ENCODE measurements around the gene WIZ. TPM values are rescaled to one million over a fixed set of nuclear protein-coding genes. Genes with fewer than 3 reads are reported as not detected.
"Not testable (repeated sequence)": the region's sequence is repeated elsewhere in the genome, so short reads cannot be mapped to it uniquely, and the experiment has no call there.

The WIZ gene, protein sequence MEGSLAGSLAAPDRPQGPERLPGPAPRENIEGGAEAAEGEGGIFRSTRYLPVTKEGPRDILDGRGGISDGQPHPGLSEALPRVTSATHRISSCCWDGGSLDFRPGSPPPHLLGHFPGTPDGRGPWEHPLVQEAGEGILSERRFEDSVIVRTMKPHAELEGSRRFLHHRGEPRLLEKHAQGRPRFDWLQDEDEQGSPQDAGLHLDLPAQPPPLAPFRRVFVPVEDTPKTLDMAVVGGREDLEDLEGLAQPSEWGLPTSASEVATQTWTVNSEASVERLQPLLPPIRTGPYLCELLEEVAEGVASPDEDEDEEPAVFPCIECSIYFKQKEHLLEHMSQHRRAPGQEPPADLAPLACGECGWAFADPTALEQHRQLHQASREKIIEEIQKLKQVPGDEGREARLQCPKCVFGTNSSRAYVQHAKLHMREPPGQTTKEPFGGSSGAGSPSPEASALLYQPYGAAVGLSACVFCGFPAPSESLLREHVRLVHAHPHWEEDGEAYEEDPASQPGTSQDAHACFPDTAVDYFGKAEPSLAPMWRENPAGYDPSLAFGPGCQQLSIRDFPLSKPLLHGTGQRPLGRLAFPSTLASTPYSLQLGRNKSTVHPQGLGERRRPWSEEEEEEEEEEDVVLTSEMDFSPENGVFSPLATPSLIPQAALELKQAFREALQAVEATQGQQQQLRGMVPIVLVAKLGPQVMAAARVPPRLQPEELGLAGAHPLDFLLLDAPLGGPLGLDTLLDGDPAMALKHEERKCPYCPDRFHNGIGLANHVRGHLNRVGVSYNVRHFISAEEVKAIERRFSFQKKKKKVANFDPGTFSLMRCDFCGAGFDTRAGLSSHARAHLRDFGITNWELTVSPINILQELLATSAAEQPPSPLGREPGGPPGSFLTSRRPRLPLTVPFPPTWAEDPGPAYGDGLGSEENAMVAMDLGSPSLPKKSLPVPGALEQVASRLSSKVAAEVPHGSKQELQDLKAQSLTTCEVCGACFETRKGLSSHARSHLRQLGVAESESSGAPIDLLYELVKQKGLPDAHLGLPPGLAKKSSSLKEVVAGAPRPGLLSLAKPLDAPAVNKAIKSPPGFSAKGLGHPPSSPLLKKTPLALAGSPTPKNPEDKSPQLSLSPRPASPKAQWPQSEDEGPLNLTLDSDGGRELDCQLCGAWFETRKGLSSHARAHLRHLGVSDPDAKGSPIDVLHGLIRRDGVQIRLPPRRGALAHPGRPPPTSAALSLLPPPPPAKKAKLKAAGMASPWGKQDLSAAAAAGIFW (N-terminal part only)
- 10 to 100 TPM; 16.5 to 16.7 TPM for total RNA-seq

DNA sequence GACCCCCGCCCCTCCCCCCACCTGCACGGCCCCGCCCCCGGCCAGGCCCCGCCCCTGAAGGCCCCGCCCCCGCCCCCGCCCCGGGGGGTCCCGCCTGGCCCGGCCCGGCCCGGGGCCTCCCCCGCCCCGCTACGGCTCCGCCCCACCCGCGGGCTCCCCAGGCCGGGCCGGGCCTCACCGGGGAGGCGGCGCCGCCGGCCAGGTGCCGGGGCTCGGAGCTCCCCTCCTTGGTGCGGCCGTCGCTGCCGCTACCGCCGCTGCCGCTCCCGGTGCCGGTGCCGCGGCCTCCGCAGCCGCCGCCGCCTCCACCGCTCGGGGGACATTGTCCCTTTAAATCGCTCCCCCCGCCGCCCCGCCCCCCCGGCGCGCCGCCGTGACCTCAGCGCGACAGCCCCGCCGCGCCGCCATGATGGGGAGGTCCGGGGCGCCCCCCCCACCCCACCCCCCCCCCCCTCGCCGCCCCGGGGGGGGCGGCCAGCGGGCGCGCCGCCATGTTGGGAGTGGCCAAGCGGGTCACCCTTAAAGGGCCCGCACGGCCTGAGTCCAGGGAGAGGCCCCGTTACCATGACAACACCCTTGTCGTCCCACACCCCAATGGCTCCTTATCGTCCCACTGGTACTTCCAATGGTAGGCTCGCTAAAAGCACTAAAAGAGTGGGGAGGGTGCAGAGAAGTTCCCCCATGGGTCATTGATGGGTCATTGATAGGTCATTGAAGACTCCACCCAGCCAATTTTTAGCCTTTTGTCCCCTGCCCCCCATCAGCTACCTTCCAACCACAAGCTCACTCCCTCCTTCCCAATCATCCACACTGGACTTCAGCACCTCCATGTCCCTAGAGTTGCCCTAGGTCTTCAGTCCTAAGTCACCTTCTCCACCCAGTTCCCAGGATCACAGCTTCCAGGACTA is at the start of gene WIZ:
Gene WIZ (minus strand): TSS at position 337 of the 908 bp plus-strand sequence. CDS start 1,649 bp downstream, outside the sequence.
- Mint-ChIP-seq H3K4me3 (peak within 1 kb of the TSS; percentile 75), H3K4me1 (ENCODE audit: low read depth) (peaks cover 15% of the 10 kb centered on the region), H3K27ac (peak within 1 kb of the TSS; percentile 74), H3K27me3 (ENCODE audit: low read depth) (no peaks in the 10 kb centered on the region), H3K9me3 (no peaks in the 10 kb centered on the region), H3K36me3 (ENCODE audit: low read depth) (peaks cover 22% of the 10 kb centered on the region)
- peak; percentile 80 for DNase-seq
- intact Hi-C loops (cut with micrococcal nuclease), result loop anchor here (1.0 kb wide), 2 partner anchors 18 to 31 kb away; no protein-coding TSS in a partner anchor
- CTCF ChIA-PET, result interaction anchor here (0.8 to 1.3 kb wide), 2 partner anchors 31 to 106 kb away, joined by 3 to 8 read pairs; partner anchors contain the start of gene AKAP8L

DNA sequence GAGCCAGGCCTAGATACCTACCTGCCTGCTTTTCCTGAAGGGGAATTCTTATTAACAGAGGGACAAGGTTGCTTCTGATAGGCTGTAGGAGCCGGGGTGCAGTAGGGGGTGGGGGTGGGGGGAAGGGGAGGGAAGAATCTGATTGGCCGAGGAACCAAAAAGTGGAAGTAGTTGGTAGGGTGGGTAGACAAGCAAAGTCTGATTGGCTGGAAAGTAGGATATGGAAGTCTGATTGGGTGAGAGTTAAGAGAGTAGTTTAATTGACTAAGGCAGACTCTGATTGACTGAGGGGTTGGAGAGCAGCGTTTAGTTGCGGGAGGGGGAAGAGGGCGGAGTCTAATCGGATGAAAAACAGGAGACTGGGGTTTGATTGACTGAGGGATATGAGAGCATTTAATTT is 49.2 kb upstream of the WIZ start:
- DNase-seq, result no peak
- Mint-ChIP-seq H3K27me3 (ENCODE audit: low read depth) (no peaks in the 10 kb centered on the region), H3K4me1 (ENCODE audit: low read depth) (peaks cover 17% of the 10 kb centered on the region), H3K36me3 (ENCODE audit: low read depth) (no peaks in the 10 kb centered on the region), H3K4me3 (no peak overlapping the region), H3K27ac (no peak overlapping the region), H3K9me3 (no peaks in the 10 kb centered on the region)
- intact Hi-C loops (cut with micrococcal nuclease), result no loop called here
- CTCF ChIA-PET, result no interaction called here

DNA sequence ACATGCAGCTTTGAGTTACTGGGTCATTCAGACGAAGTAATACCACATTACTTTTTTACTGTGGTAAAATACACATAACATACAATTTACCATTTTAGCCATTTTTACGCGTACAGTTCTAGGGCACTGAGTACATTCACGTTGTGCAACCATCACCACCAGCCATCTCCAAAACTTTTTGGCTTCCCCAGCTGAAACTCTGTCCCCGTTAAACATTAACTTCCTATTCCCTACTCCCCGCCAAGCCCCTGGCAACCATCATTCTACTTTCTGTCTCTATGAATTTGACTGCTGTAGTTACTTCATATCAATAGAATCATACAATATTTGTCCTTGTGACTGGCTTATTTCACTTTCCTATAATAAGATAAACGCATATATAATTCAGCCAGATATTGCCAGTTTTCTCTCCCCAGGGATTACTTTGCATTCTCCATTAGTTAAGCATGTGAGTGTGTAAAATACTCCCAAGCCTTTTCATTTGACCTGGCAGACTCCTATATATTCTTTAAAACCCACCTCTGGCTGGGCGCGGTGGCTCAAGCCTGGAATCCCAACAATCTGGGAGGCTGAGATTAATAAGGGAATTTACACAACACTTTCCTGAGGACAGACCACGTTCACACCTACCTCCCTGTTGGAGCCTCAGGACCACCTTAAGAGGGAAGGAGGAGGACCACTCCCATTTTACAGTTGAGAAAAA is 48.6 kb upstream of the WIZ start:
- CTCF ChIA-PET, result no interaction called here

DNA sequence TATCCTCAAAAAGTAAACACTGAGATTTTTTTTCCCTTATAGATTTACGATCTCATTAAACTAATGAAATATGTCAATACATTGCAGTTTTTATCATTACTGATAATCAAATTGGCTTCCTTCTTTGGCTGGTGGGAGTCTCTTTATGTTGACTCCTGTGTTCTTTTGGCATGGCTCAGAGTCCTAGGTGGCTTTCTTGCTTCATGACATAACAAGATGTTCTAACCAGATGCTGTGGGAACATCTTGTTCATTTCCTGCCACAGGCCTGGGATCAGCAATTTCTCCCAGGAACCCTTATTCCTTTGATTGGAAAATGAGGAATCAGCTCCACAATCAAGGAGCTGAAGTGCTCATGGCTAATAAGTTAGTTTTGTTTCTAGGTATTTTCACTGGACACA is 45.4 kb upstream of the WIZ start:
- Mint-ChIP-seq H3K36me3 (ENCODE audit: low read depth) (no peaks in the 10 kb centered on the region), H3K27me3 (ENCODE audit: low read depth) (no peaks in the 10 kb centered on the region), H3K9me3 (no peaks in the 10 kb centered on the region), H3K4me1 (ENCODE audit: low read depth) (peaks cover 12% of the 10 kb centered on the region), H3K27ac (no peak overlapping the region), H3K4me3 (no peak overlapping the region)
- no peak for DNase-seq
- CTCF ChIA-PET, result no interaction called here
- intact Hi-C loops (cut with micrococcal nuclease), result no loop called here

More for the DNA sequence above, 48.6 kb upstream of the WIZ start:
- H3K27me3 Mint-ChIP-seq (ENCODE audit: low read depth), result no peaks in the 10 kb centered on the region
- intact Hi-C loops (cut with micrococcal nuclease), result no loop called here
- peaks cover 17% of the 10 kb centered on the region for H3K4me1 Mint-ChIP-seq (ENCODE audit: low read depth)
- DNase-seq, result no peak
- no peaks in the 10 kb centered on the region for H3K36me3 Mint-ChIP-seq (ENCODE audit: low read depth)
- no peak overlapping the region for H3K27ac Mint-ChIP-seq
- H3K9me3 Mint-ChIP-seq, result no peaks in the 10 kb centered on the region
- no peak overlapping the region for H3K4me3 Mint-ChIP-seq

DNA sequence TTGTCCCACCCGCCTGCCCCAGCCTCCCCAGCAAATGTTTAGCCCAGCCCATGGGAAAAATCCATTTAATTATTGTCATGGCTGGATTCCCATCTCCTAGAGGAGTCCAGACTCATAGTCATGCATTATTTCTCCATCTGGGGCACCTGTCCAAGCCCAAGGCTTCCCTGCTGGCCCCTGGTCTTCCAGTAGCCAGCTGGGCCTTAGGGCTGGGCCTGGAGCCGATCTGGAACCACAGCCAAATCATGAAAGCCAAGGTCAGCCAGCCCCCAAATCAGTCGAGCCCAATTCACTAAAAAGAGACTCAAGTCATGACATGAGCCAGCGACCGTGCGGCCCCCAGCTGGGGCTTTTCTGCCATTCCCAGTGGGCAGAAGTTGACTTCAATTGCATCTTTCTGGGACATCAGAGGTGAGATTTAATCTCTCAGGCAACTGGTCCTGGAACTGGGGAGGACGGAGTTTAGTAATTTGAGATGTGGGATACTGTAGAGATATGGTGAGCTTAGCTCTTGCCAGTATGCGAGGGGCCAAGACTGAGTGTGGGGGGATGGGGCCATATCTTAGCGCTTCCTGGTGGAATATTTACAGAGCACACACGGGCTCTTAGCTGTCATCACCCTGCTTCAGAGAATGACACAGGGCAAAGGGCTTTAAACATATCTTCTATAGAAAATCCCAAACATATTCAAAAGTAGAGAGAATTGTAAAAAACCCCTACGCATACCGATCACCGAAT is 38.9 kb upstream of the WIZ start:
- CTCF ChIA-PET, result no interaction called here
- H3K9me3 Mint-ChIP-seq, result peaks cover 6% of the 10 kb centered on the region
- no peak overlapping the region for H3K27ac Mint-ChIP-seq
- intact Hi-C loops (cut with micrococcal nuclease), result no loop called here
- H3K36me3 Mint-ChIP-seq (ENCODE audit: low read depth), result no peaks in the 10 kb centered on the region
- peaks cover 5% of the 10 kb centered on the region for H3K4me1 Mint-ChIP-seq (ENCODE audit: low read depth)
- no peaks in the 10 kb centered on the region for H3K27me3 Mint-ChIP-seq (ENCODE audit: low read depth)
- no peak for DNase-seq
- H3K4me3 Mint-ChIP-seq, result no peak overlapping the region

DNA sequence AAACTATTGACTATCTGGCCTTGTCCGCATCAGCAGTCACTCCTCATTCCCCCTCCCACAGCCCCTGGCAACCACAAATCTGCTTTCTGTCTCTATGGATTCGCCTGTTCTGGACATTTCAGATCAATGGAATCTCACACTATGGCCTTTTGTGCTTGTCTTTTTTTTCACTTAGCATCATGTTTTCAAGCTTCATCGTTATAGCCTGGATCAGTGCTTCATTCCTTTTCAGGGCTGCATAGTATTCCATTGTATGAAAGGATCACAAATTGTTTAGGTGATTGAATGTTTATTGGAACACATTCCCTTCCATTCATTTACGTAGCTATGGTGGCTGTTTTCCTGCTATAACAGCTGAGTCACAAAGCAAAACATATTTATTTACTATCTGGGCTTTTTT is 37.3 kb upstream of the WIZ start:
- H3K4me1 Mint-ChIP-seq (ENCODE audit: low read depth), result peaks cover 13% of the 10 kb centered on the region
- no peak for DNase-seq
- H3K9me3 Mint-ChIP-seq, result peaks cover 6% of the 10 kb centered on the region
- CTCF ChIA-PET, result interaction anchor here (0.7 kb wide), 2 partner anchors 69 to 1621 kb away, joined by 3 to 6 read pairs; no protein-coding TSS in a partner anchor
- H3K27ac Mint-ChIP-seq, result no peak overlapping the region
- H3K4me3 Mint-ChIP-seq, result no peak overlapping the region
- no peaks in the 10 kb centered on the region for H3K27me3 Mint-ChIP-seq (ENCODE audit: low read depth)
- no peaks in the 10 kb centered on the region for H3K36me3 Mint-ChIP-seq (ENCODE audit: low read depth)
- intact Hi-C loops (cut with micrococcal nuclease), result no loop called here

DNA sequence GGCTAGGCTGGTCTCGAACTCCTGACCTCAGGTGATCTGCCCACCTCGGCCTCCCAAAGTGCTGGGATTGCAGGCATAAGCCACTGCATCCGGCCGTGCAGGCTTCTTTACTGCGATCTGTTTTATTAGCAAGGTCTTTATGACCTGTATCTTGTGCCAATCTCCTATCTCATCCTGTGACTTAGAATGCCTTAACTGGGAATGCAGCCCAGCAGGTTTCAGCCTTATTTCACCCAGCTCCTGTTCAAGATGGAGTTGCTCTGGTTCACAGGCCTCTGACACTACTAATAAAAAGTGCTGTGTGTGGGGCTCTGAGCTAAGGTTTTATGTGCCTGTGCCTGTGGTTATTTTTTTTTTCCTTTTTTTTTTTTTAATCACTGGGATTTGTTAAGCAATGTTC is 36.0 kb upstream of the WIZ start:
- intact Hi-C loops (cut with micrococcal nuclease); H3K4me3 Mint-ChIP-seq; DNase-seq; H3K27ac Mint-ChIP-seq; H3K36me3 Mint-ChIP-seq (ENCODE audit: low read depth); H3K27me3 Mint-ChIP-seq (ENCODE audit: low read depth); H3K9me3 Mint-ChIP-seq: not testable (repeated sequence)
- CTCF ChIA-PET, result interaction anchor here (0.7 kb wide), 1 partner anchor 793 kb away, joined by 3 read pairs; no protein-coding TSS in a partner anchor
- H3K4me1 Mint-ChIP-seq (ENCODE audit: low read depth), result peaks cover 14% of the 10 kb centered on the region

DNA sequence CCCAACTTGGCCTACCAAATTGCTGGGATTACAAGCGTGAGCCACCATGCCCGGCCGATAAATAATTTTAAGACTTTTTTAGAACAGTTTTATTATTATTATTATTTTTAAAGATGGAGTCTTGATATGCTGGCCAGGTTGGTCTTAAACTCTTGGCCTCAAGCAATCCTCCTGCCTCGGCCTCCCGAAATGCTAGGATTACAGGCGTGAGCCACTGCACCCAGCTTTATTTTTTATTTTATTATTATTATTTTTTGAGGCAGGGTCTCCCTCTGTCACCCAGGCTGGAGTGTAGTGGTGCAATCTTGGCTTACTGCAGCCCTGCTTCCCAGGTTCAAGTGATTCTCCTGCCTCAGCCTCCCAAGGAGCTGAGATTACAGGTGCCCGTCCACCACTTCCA is 31.2 kb upstream of the WIZ start:
- H3K4me1 Mint-ChIP-seq (ENCODE audit: low read depth), result peaks cover 34% of the 10 kb centered on the region
- H3K27me3 Mint-ChIP-seq (ENCODE audit: low read depth); H3K4me3 Mint-ChIP-seq; H3K9me3 Mint-ChIP-seq; H3K27ac Mint-ChIP-seq; DNase-seq; intact Hi-C loops (cut with micrococcal nuclease); H3K36me3 Mint-ChIP-seq (ENCODE audit: low read depth): not testable (repeated sequence)
- CTCF ChIA-PET, result interaction anchor here (0.9 kb wide), 1 partner anchor 389 kb away, joined by 4 read pairs; no protein-coding TSS in a partner anchor

DNA sequence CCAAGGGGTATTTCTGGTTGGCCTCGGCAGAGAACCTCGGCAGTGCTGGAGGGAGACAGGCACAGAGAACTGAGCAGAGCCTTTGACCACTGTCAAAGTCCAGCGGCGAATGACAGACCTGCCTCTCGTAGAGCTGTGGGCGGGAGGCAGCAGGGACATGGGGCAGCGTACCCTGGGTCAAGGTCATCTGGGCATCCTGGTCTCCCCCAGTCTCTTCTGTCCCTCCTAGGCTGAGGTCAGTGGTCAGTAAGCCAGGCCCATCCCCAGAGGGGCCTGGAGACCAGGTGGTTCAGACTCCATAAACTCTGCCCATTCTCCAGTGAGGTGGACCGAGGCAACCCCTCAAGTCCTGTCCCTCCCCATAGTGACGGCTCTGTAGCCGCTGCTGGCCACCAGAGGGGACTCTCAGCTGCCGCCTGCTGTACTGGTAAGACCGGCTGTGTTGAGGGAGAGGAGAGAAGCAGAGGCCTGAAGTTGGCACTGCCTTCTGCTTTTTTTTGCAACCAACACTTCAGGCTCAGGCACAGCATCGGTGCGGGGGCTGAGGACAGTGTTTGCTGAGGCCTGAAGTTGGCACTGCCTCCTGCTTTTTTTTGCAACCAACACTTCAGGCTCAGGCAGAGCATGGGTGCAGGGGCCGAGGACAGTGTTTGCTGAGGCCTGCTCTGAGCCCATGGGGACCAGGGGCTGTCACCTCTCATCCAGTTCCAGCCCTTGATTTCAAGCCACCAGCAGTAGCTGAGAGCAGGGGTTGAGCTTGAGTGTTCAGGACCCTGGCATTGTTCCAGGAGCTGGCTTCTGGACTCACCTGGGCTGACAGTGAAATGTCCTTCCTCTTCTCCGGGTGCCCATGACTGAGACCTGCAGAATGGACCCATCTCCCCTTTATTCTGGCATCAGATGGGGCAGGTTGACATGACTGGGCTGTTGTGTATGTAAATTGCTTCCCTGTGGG is 29.9 kb upstream of the WIZ start, which contains the start of gene PGLYRP2:
Gene PGLYRP2 (minus strand): TSS at position 111 of the 955 bp plus-strand sequence. CDS start 130 bp downstream, outside the sequence.
- intact Hi-C loops (cut with micrococcal nuclease), result loop anchor here (1.0 kb wide), 1 partner anchor 77 kb away; no protein-coding TSS in a partner anchor
- Mint-ChIP-seq H3K4me1 (ENCODE audit: low read depth) (peaks cover 34% of the 10 kb centered on the region), H3K9me3 (no peaks in the 10 kb centered on the region), H3K4me3 (no peak within 1 kb of the TSS), H3K36me3 (ENCODE audit: low read depth) (no peaks in the 10 kb centered on the region), H3K27me3 (ENCODE audit: low read depth) (no peaks in the 10 kb centered on the region), H3K27ac (no peak within 1 kb of the TSS)
- CTCF ChIA-PET, result interaction anchor here (0.9 to 1.1 kb wide), 4 partner anchors 16 to 325 kb away, joined by 3 to 7 read pairs (median 4); no protein-coding TSS in a partner anchor
- peak; percentile 35 for DNase-seq
